Activated CD8-positive, alpha-beta memory T cell treated with anti-CD3 and anti-CD28 coated beads for 48 hours (primary cell): ENCODE results near the gene OR2AK2.

Experiments used
- DNase-seq, 3 experiments: peaks; one replicate each; pipeline ENCODE4 v3.0.0-alpha.2; 2020; ENCODE audit warnings: low read depth in 2 of 3, low spot score in 2 of 3

Gene OR2AK2, protein sequence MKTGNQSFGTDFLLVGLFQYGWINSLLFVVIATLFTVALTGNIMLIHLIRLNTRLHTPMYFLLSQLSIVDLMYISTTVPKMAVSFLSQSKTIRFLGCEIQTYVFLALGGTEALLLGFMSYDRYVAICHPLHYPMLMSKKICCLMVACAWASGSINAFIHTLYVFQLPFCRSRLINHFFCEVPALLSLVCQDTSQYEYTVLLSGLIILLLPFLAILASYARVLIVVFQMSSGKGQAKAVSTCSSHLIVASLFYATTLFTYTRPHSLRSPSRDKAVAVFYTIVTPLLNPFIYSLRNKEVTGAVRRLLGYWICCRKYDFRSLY

GRCh38 chr1:247964933-247965332 is at the start of gene OR2AK2:
TSS of gene OR2AK2 (plus strand) at chr1:247965233. CDS start at chr1:247965377, 144 bp downstream.
- no peak for DNase-seq

DNA sequence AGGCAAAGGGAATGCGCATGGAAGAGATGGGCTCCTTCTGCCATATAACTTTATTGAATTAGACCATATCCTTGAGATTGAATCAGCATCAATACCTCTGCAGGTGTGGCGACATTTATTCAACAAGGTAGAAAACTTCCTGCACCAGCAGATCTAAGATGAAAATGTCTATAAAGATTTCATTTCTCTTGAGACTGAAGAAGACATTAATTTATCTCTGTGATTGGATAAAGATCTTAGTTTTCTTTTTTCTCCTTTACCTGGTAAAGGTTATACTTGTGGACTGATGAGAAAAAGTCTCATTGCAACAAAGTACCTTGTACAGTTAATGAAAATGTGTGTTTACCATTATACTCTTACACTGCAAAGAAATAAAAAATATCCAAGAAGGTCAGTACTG is 45.1 kb upstream of the OR2AK2 start, which contains the start of gene OR2T8:
Gene OR2T8 (plus strand): TSS at position 301 of the 400 bp plus-strand sequence. CDS start 766 bp downstream, outside the sequence.
- DNase-seq, result no peak

DNA sequence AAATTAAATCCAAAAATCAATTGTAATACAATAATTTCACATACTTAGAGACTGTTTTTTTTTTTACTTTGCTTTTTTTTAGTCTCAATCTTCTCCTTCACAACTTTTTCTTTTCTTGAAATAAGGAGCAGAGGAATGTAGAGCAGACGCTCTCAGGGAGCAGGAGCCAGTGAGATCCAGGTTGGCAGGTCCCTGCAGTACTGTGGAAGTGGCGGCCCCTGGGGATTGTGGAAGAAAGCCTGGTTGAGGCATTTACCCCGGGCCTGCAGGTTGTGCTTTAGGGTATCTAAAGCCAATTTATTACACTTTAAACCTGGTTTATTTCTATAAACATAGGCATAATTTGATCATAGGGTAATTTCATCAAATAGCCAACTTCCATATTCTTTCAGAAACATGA is 41.1 kb upstream of the OR2AK2 start:
- no peak for DNase-seq

DNA sequence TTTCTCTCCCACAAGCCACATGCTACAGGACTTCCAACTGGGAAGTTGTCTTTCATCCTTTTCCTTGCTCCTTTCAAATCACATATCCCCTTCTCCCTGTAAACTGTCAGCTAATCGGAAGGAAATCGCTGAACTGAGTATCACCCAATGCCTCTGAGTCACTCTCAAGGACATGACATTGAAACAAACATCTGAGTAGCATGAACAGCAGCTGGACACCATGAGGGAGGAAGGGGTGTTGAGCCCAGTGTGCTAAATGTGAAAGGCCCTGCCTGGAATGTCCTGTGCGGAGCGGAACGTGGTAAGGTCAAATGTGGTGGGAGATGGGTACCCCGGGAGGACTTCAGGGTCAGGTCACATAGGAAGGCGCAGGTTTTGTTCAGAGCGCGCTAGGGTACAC is 40.2 kb upstream of the OR2AK2 start, which contains the start of gene OR2AJ1:
Gene OR2AJ1 (plus strand): TSS at position 22 of the 400 bp plus-strand sequence. CDS start 8,880 bp downstream, outside the sequence.
- no peak for DNase-seq

- DNase-seq, result no peak
Measured at GRCh38 chr1:247933989-247934388, 31.0 kb upstream of the OR2AK2 start.

GRCh38 chr1:247935781-247936180 is 29.3 kb upstream of the OR2AK2 start:
- no peak for DNase-seq

DNA sequence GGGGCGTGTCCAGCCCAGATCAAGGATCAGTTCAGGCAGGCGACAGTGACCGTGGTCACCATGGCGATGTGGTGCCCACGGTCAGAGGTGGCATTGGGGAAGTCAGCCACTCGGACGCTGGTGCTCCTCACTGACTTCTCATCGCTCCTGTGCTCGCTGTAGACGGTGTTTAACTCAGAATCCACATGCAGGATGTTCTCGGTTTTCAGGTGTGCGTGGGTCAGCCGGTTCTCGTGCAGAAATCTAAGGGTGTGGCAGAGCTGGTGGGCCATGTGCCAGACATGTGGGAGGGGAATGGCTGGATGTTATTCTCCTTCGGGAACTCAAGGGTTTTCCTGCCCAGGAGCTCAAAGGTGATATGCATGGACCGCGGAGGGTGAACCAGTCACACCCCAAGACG is 28.6 kb upstream of the OR2AK2 start:
- DNase-seq, result no peak

GRCh38 chr1:247936965-247937734 is 27.9 kb upstream of the OR2AK2 start:
- peak; percentile 80 to 87 (median 87) for DNase-seq

DNA sequence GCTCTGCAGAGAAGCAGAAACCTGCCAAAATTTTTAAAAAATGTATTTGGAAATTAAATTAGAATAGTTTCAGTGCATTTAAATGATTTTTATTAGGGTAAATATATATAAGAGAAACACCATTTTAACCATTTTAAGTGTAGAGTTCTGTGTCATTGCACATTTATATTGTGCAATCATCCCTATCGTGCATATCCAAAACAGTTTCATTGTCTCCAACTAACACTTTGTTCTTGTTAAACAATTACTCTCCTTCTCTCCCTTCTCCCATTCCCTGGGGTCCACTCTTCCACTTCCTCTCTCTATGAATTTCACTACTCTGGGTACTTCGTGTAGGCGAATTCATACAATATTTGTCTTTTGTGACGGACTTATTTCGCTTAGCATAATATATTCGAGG is 22.4 kb upstream of the OR2AK2 start:
- DNase-seq, result no peak

GRCh38 chr1:247948558-247948957 is 16.5 kb upstream of the OR2AK2 start, which contains the start of gene OR2L8:
TSS of gene OR2L8 (plus strand) at chr1:247948858. CDS start at chr1:247948858, 0 bp downstream.
- DNase-seq, result no peak

DNA sequence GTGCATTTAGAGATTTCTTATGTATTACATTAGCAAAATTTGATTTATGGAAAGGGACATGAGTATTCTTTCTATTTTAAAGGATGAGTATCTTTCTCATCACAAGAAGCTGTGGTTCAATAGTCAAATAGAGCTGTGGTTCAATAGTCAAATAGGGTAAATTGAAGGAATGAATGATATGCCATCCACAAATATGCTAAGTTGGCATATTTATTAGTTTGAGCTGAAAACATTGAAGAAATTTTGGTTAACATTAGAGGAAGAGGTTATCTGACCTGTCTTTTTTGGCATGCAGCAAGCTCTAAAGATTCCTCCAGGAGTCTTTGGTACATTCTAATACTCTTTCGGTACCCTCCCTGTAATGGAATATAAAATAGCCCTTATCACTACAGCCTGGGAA is 11.6 kb upstream of the OR2AK2 start:
- DNase-seq, result no peak

GRCh38 chr1:247961791-247962190 is 3.2 kb upstream of the OR2AK2 start:
- DNase-seq, result no peak

GRCh38 chr1:247962911-247963588 is 2.0 kb upstream of the OR2AK2 start:
- DNase-seq, result no peak

- DNase-seq, result no peak
Measured at GRCh38 chr1:247966532-247967204, 1.6 kb downstream of the OR2AK2 start.

DNA sequence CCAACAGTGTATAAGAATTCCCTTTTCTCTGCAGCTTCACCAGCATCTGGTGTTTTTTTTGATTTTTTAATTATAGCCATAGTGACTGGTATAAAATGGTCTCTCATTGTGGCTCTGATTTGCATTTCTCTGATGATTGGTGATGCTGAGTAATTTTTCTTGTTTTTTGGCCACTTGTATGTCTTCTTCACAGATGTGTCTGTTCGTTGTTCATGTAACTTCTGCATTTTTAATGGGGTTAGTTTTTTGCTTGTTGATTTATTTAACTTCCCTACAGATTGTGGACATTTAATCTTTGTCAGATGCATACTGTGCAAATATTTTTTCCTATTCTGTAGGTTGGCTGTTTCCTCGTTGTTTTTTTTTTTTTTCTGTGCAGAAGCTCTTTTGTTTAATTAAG is 28.0 kb downstream of the OR2AK2 start:
- DNase-seq, result no peak

DNA sequence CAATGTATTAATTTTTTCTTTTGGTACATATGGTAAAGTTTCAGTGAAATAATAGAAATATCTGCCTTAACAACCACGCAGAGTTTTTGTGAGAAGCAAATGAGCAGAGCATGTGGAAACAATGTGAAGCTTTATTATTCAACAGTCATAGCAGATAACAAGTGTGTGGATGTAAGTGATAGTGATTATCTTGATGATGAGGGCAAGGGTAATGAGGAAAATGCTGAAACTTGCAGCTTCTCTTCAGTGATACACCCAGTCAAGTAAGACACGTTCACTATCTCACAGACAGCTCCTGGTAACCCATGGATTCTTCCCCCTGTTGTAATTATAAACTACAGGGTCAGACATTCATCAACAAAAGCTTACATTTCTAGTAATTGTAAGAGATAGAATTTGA is 33.8 kb downstream of the OR2AK2 start:
- DNase-seq, result no peak

- DNase-seq, result no peak
Measured at GRCh38 chr1:248000169-248000568, 35.1 kb downstream of the OR2AK2 start.

DNA sequence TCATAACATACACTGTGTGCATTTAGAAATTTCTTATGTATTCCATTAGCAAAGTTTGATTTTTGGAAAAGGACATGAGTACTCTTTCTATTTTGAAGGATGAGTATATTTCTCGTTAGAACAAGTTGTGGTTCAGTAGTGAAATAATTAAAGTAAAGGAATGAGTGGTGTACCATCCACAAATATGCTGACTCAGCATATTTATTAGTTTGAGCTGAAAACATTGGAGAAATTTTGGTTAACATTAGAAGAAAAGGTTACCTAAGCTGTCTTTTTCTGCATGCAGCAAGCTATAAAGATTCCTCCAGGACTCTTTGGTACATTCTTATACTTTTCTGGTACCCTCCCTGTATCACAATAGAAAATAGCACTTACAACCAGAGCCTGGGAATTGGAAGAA is 42.7 kb downstream of the OR2AK2 start:
- no peak for DNase-seq

DNA sequence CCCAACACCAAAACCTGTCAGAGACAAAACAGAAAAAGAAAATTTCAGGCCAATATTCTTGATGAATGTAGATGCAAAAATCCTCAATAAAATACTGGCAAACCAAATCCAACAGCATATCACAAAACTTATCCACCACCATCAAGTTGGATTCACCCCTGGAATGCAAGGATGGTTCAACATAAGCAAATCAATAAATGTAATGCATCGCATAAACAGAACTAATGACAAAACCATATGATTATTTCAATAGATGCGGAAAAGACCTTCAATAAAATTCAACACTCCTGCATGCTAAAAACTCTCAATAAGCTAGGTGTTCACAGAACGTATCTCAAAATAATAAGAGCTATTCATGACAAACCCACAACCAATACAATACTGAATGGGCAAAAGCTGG is 44.6 kb downstream of the OR2AK2 start:
- no peak for DNase-seq

DNA sequence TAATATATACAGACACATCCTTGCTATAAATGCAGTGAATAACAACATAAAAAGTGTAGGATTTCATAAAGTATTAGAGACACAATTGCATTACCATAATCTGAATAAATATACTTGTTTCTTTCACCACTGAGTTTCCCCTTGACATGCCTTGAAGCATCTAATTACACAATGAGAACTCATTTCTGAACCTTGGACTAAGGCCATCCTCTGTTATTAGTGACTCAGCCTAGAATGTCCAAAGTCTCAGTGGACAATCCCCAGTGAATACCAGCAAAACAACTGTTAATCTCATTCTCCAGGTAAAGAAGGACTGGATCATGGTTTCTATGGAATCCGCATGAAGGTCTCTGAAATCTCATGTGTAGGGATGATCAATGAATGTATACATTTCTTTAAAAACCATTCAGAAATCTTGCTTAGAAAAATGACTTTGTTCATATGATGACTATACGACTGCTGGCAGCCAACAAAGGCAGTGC is 48.2 kb downstream of the OR2AK2 start, which contains the start of gene OR2L5:
Gene OR2L5 (plus strand): TSS at position 432 of the 482 bp plus-strand sequence. CDS start 8,288 bp downstream, outside the sequence.
- no peak for DNase-seq

GRCh38 chr1:248015803-248016202 is 50.8 kb downstream of the OR2AK2 start:
- DNase-seq, result no peak
